Left ventricle myocardium inferior (tissue), 1 donor: ENCODE results near the gene WNT8A. TPM values are rescaled to one million over a fixed set of nuclear protein-coding genes. Genes with fewer than 3 reads are reported as not detected.
A peak's percentile ranks its signal among the peaks of the same experiment; 100 is the strongest.
"Not testable (repeated sequence)": the region's sequence is repeated elsewhere in the genome, so short reads cannot be mapped to it uniquely, and the experiment has no call there.

Experiments
- DNase-seq: peaks from one replicate; pipeline ENCODE4 v3.0.0-alpha.2; 2020
- H3K27ac ChIP-seq: fragments of 200-600 bp; replicated peaks from 2 replicates; pipeline ENCODE4 v1.8.0; 2021
- H3K27me3 ChIP-seq: fragments of 200-600 bp; 2 replicates; pipeline ENCODE4 v1.8.0; 2021; ENCODE audit warnings: low read depth
- H3K36me3 ChIP-seq: fragments of 200-600 bp; 2 replicates; pipeline ENCODE4 v1.8.0; 2021
- H3K4me1 ChIP-seq: fragments of 200-600 bp; 2 replicates; pipeline ENCODE4 v1.8.0; 2021
- H3K4me3 ChIP-seq: fragments of 200-600 bp; 2 replicates; pipeline ENCODE4 v1.8.0; 2021; ENCODE audit warnings: mild to moderate bottlenecking, moderate library complexity
- H3K9me3 ChIP-seq: fragments of 200-600 bp; replicated peaks from 2 replicates; pipeline ENCODE4 v1.8.0; 2021
- CTCF ChIP-seq: fragments of 200-600 bp; IDR thresholded peaks from 2 replicates; pipeline ENCODE4 v1.8.0; 2021; ENCODE audit warnings: antibody characterized with exemption, mild to moderate bottlenecking, borderline replicate concordance
- intact Hi-C: fragments of 100-400 bp; cut with micrococcal nuclease; formaldehyde crosslinking; loops from one replicate; pipeline ENCODE4 v1.11.0; 2022
- long read RNA-seq: library from polyadenylated mRNA; unstranded; transcript quantifications from one replicate; pipeline ENCODE4 v2.0.0, GENCODE V29; 2021
- total RNA-seq: library from RNA; stranded (reverse); fragmentation: NEBNext Ultra II Directional; extraction: Animal tissue kit (Norgen Biotek cat#: 25700); gene quantifications from one replicate; pipeline ENCODE4 v1.2.1, GENCODE V29; 2021
- donor health status: DM: no; HTN: yes; CAD: no; lungs with severe emphysema.

WNT8A gene
- total RNA-seq = not detected
- long read RNA-seq = 0 reads

GRCh38 chr5:138083702-138084101, at the start of gene WNT8A:
Gene WNT8A, plus strand, starts transcription at chr5:138084033. Its CDS starts 95 bp downstream, at chr5:138084128.
- intact Hi-C loops = loop anchor here (10.0 kb wide), 1 partner anchor 51 kb away; the partner anchor contains the start of gene NME5
- H3K4me1 ChIP-seq = no peaks in the 10 kb centered on the region
- no peak within 1 kb of the TSS for H3K27ac ChIP-seq
- no peak for DNase-seq
- H3K36me3 ChIP-seq = no peaks in the 10 kb centered on the region
- H3K9me3 ChIP-seq = no peaks in the 10 kb centered on the region
- H3K27me3 ChIP-seq = no peaks in the 10 kb centered on the region
- no peak within 1 kb of the TSS for H3K4me3 ChIP-seq
- no peak for TF ChIP-seq CTCF

GRCh38 chr5:138035605-138036537, 48.0 kb upstream of the WNT8A start:
- TF ChIP-seq CTCF = peak; percentile 90
- H3K36me3 ChIP-seq = no peaks in the 10 kb centered on the region
- peak overlapping the region; percentile 59 for H3K27ac ChIP-seq
- no peak overlapping the region for H3K4me3 ChIP-seq
- H3K4me1 ChIP-seq = peaks cover 37% of the 10 kb centered on the region
- no peaks in the 10 kb centered on the region for H3K27me3 ChIP-seq
- intact Hi-C loops = no loop called here
- H3K9me3 ChIP-seq = no peaks in the 10 kb centered on the region
- peak; percentile 27 for DNase-seq

GRCh38 chr5:138037271-138037670, 46.6 kb upstream of the WNT8A start:
- DNase-seq = no peak
- H3K4me1 ChIP-seq = peaks cover 23% of the 10 kb centered on the region
- no peaks in the 10 kb centered on the region for H3K9me3 ChIP-seq
- intact Hi-C loops = no loop called here
- no peak overlapping the region for H3K4me3 ChIP-seq
- H3K36me3 ChIP-seq = no peaks in the 10 kb centered on the region
- no peak overlapping the region for H3K27ac ChIP-seq
- no peaks in the 10 kb centered on the region for H3K27me3 ChIP-seq
- TF ChIP-seq CTCF = no peak

- Histone ChIP-seq H3K27me3 (no peaks in the 10 kb centered on the region), H3K9me3 (no peaks in the 10 kb centered on the region), H3K4me3 (no peak overlapping the region), H3K27ac (no peak overlapping the region), H3K36me3 (no peaks in the 10 kb centered on the region), H3K4me1 (peaks cover 17% of the 10 kb centered on the region)
- no peak for TF ChIP-seq CTCF
- intact Hi-C loops = no loop called here
- no peak for DNase-seq
Measured at GRCh38 chr5:138037907-138038633, 45.8 kb upstream of the WNT8A start.

- Histone ChIP-seq H3K36me3 (no peaks in the 10 kb centered on the region), H3K9me3 (no peaks in the 10 kb centered on the region), H3K4me1 (peaks cover 10% of the 10 kb centered on the region), H3K4me3 (no peak overlapping the region), H3K27me3 (no peaks in the 10 kb centered on the region), H3K27ac (no peak overlapping the region)
- TF ChIP-seq CTCF = no peak
- intact Hi-C loops = no loop called here
- DNase-seq = no peak
Measured at GRCh38 chr5:138038826-138039225, 45.0 kb upstream of the WNT8A start.

GRCh38 chr5:138045283-138045682, 38.5 kb upstream of the WNT8A start:
- intact Hi-C loops, DNase-seq, H3K4me1 ChIP-seq: not testable (repeated sequence)

More at GRCh38 chr5:138045283-138045682, 38.5 kb upstream of the WNT8A start:
- H3K27ac ChIP-seq, H3K27me3 ChIP-seq, H3K9me3 ChIP-seq, H3K36me3 ChIP-seq, H3K4me3 ChIP-seq: not testable (repeated sequence)
